K562 (cell line): ENCODE results near the gene MGA. TPM values are rescaled to one million over a fixed set of nuclear protein-coding genes. Genes with fewer than 3 reads are reported as not detected.

Experiments
- ATAC-seq: fragments of 200-7000 bp; cut with Tn5 transposase; 3 replicates; pipeline ENCODE4 v1.9.1; 2020; ENCODE audit warnings: moderate library complexity
- BruUV-seq: library from RNA; stranded (reverse); fragments of 400-500 nt; replicated peaks from 2 replicates; lab custom pipeline; 2021; lab: Mats Ljungman, UMichigan
- CTCF ChIA-PET: fragments of 300-600 bp; formaldehyde crosslinking; extraction: SDS; loops from one replicate; lab custom pipeline; 2021; ENCODE audit warnings: low intra/inter-chr PET ratio; lab: Yijun Ruan, JAX
- POLR2A ChIA-PET: fragments of 300-600, 350-650 bp; sonication (Branson Sonifier 250); formaldehyde crosslinking; extraction: SDS; loops from one replicate; lab custom pipeline; 2021; ENCODE audit warnings: antibody characterized with exemption, inconsistent platforms; lab: Yijun Ruan, JAX
- DNase-seq, 4 experiments: peaks; one replicate each; pipeline versions ENCODE4 v3.0.0 to v3.0.0-alpha.2; 2011 to 2018; ENCODE audit warnings: low spot score in 3 of 4, mixed read lengths in 3 of 4; ENCODE audit errors: extremely low read depth in 1 of 4
- FAIRE-seq: peaks from 2 replicates; lab custom pipeline; 2011; peaks lifted over from hg19 to GRCh38; lab: Jason Lieb, UNC
- H2AFZ ChIP-seq: 2 replicates; pipeline ENCODE4 v1.6.0; 2011; ENCODE audit warnings: low read depth, low read length, control low read depth, inconsistent platforms
- H3K27ac ChIP-seq: fragments of 200-600 bp; 3 replicates; pipeline ENCODE4 v1.8.0; 2011; ENCODE audit warnings: low read depth, mild to moderate bottlenecking, control low read depth, inconsistent platforms, low read length, moderate library complexity, mixed read lengths; ENCODE audit errors: extremely low read depth
- H3K27me3 ChIP-seq, 2 experiments: fragments of 300-600 bp in 1 of 2; 2 replicates in 1 of 2; 3 replicates in 1 of 2; pipeline versions ENCODE4 v1.6.0 to v1.8.0; 2011; ENCODE audit warnings: inconsistent platforms in 2 of 2, low read length in 2 of 2, mild to moderate bottlenecking in 1 of 2, mixed read lengths in 1 of 2, moderate library complexity in 1 of 2; ENCODE audit not compliant: control insufficient read depth in 2 of 2, insufficient read depth in 2 of 2
- H3K36me3 ChIP-seq: fragments of 300-600 bp; 3 replicates; pipeline ENCODE4 v1.8.0; 2011; ENCODE audit warnings: mild to moderate bottlenecking, low read length, inconsistent platforms; ENCODE audit not compliant: control insufficient read depth, insufficient read depth
- H3K4me1 ChIP-seq, 2 experiments: fragments of 200-600 bp in 1 of 2; replicated peaks in 1 of 2; 2 replicates in 1 of 2; 3 replicates in 1 of 2; pipeline versions ENCODE4 v1.5.1 to v1.8.0; 2011; ENCODE audit warnings: inconsistent platforms in 2 of 2, low read length in 2 of 2, mild to moderate bottlenecking in 1 of 2, mixed read lengths in 1 of 2, moderate library complexity in 1 of 2; ENCODE audit not compliant: control insufficient read depth in 2 of 2, insufficient read depth in 2 of 2
- H3K4me2 ChIP-seq: 2 replicates; pipeline ENCODE4 v1.6.1; 2011; ENCODE audit warnings: low read length, control low read depth, inconsistent platforms, mixed read lengths; ENCODE audit not compliant: insufficient read depth
- H3K4me3 ChIP-seq: fragments of 200-600 bp; sonication (generic), shearing (Covaris generic); 2 replicates; pipeline ENCODE4 v1.5.1; 2016; ENCODE audit warnings: control low read depth, inconsistent platforms
- H3K79me2 ChIP-seq: fragments of 200-600 bp; 3 replicates; pipeline ENCODE4 v1.8.0; 2011; ENCODE audit warnings: low read length, inconsistent platforms; ENCODE audit not compliant: control insufficient read depth, insufficient read depth
- H3K9ac ChIP-seq, 2 experiments: 2 replicates each; pipeline versions ENCODE4 v1.6.0 to v1.6.1; 2011; ENCODE audit warnings: low read depth in 2 of 2, low read length in 2 of 2, control low read depth in 1 of 2, inconsistent platforms in 1 of 2, mild to moderate bottlenecking in 1 of 2, mixed read lengths in 1 of 2; ENCODE audit not compliant: insufficient read depth in 1 of 2
- H3K9me1 ChIP-seq: one replicate; pipeline ENCODE4 v1.6.0; 2011; ENCODE audit warnings: inconsistent platforms, mild to moderate bottlenecking, low read length, moderate library complexity; ENCODE audit not compliant: control insufficient read depth, insufficient read depth
- H3K9me3 ChIP-seq: replicated peaks from 2 replicates; pipeline ENCODE4 v1.5.1; 2011; ENCODE audit warnings: low read depth, low read length, inconsistent platforms; ENCODE audit not compliant: control insufficient read depth, insufficient read depth
- H4K20me1 ChIP-seq: replicated peaks from 2 replicates; pipeline ENCODE4 v1.6.1; 2011; ENCODE audit warnings: low read length, inconsistent platforms, mixed read lengths; ENCODE audit not compliant: control insufficient read depth, insufficient read depth
- C11orf30 ChIP-seq: fragments of 450-650 bp; IDR thresholded peaks from 2 replicates; pipeline ENCODE4 v1.6.1; 2016; ENCODE audit warnings: low read depth, mild to moderate bottlenecking
- CBX1 ChIP-seq: sonication (generic); IDR thresholded peaks from 2 replicates; pipeline ENCODE4 v1.6.1; 2016; ENCODE audit warnings: antibody characterized with exemption, low read depth, mild to moderate bottlenecking
- CEBPZ ChIP-seq: fragments of 150-350 bp; IDR thresholded peaks from 2 replicates; pipeline ENCODE4 v1.6.1; 2014; ENCODE audit warnings: low read depth, mild to moderate bottlenecking, low read length, borderline replicate concordance
- FOXA3 ChIP-seq, 2 experiments: fragments of 450-650 bp in 1 of 2; sonication (generic) in 1 of 2; formaldehyde crosslinking; IDR thresholded peaks in 1 of 2; conservative IDR thresholded peaks in 1 of 2; 2 replicates each; pipeline versions ENCODE4 v1.4.0 to v1.8.0; 2020 to 2022; ENCODE audit warnings: mild to moderate bottlenecking in 2 of 2, missing genetic modification reagents in 1 of 2
- NFATC3 ChIP-seq: fragments of 450-650 bp; IDR thresholded peaks from 2 replicates; pipeline ENCODE4 v1.6.1; 2017; ENCODE audit warnings: mild to moderate bottlenecking
- RBM25 ChIP-seq: fragments of 200-400 bp; formaldehyde crosslinking; IDR thresholded peaks from 2 replicates; pipeline ENCODE4 v1.6.1; 2018; ENCODE audit warnings: low read length, low read depth, moderate library complexity; ENCODE audit not compliant: severe bottlenecking
- TEAD1 ChIP-seq, 2 experiments: fragments of 450-650 bp in 1 of 2; sonication (generic) in 1 of 2; formaldehyde crosslinking; IDR thresholded peaks; 2 replicates each; pipeline versions ENCODE4 v1.4.0 to v1.8.0; 2020 to 2022; ENCODE audit warnings: mild to moderate bottlenecking in 2 of 2, missing genetic modification reagents in 1 of 2
- ZNF12 ChIP-seq: sonication (generic); formaldehyde crosslinking; IDR thresholded peaks from 2 replicates; pipeline ENCODE4 v1.4.0; 2020; ENCODE audit warnings: mild to moderate bottlenecking, missing genetic modification reagents
- ZNF212 ChIP-seq: fragments of 450-650 bp; formaldehyde crosslinking; IDR thresholded peaks from 2 replicates; pipeline ENCODE4 v1.4.0; 2020; ENCODE audit warnings: mild to moderate bottlenecking
- ZNF316 ChIP-seq: fragments of 450-650 bp; IDR thresholded peaks from 2 replicates; pipeline ENCODE4 v1.6.1; 2016
- WGBS: fragments of 100-300 bp; shearing (Covaris generic); methylation state at CpG from one replicate; pipeline ENCODE4 v1.1.6; 2016; ENCODE audit warnings: low coverage, mixed read lengths; ENCODE audit not compliant: insufficient coverage; ENCODE audit errors: missing lambda C conversion rate; 5-methylcytosine and 5-hydroxymethylcytosine counted together
- in situ Hi-C: fragments of 300-500 bp; cut with MboI; formaldehyde crosslinking; loops from 4 replicates; pipeline ENCODE4 v1.15.0; 2018; ENCODE audit warnings: inconsistent platforms, mixed read lengths
- intact Hi-C: fragments of 100-400 bp; cut with micrococcal nuclease; formaldehyde crosslinking; loops from 2 replicates; pipeline ENCODE4 v1.14.2; 2022
- polyA plus RNA-seq, 8 experiments: library from polyadenylated mRNA; depleted of rRNA in 4 of 8; stranded (reverse) in 5 of 8; unstranded in 3 of 8; fragments of >200 nt; fragmentation: Nextera tagmentation in 2 of 8; fragmentation: Illumina TruSeq in 1 of 8; extraction: Ambion mirVana in 2 of 8; extraction: Trizol in 1 of 8; gene quantifications; 2 replicates each; pipeline versions ENCODE4 v1.2.1 to v1.2.3, GENCODE V29; 2011 to 2014; ENCODE audit warnings: inconsistent platforms in 1 of 8, missing spikeins in 1 of 8
- total RNA-seq, 7 experiments: library from RNA; depleted of rRNA in 6 of 7; stranded (reverse); fragments of >200 nt in 6 of 7; fragmentation: Illumina TruSeq in 2 of 7; extraction: Trizol in 2 of 7; gene quantifications; 2 replicates each; pipeline versions ENCODE4 v1.2.1 to v1.2.3, GENCODE V29; 2011 to 2021; ENCODE audit warnings: low replicate concordance in 1 of 7

The MGA gene
- total and polyA plus RNA-seq, 9 of the 15 experiments (the other 6 are each of a cell fraction or from before 2014, with no cell fraction given), result 4.7 to 56.1 (median 21.1) TPM

- no peak for TF ChIP-seq ZNF212 (CRISPR knock-in tag)
- no peak for TF ChIP-seq TEAD1 (CRISPR knock-in tag; IDR thresholded peaks at IDR 0.05)
- TF ChIP-seq CEBPZ, result no peak
- TF ChIP-seq ZNF12 (CRISPR knock-in tag), result no peak
- TF ChIP-seq FOXA3 (CRISPR knock-in tag; conservative IDR thresholded peaks at IDR 0.05 in 1 of 2, IDR thresholded peaks at IDR 0.05 in 1 of 2), result no peak
- TF ChIP-seq NFATC3, result no peak
These were observed 117.3 kb downstream of the MGA start (continued) for GRCh38 chr15:41777421-41777973.

- BruUV-seq, result no TSS peak
- no peak for DNase-seq
- FAIRE-seq, result no peak
- POLR2A ChIA-PET, result interaction anchor here (0.7 to 1.3 kb wide), 3 partner anchors 11 to 265 kb away, joined by 3 read pairs; no protein-coding TSS in a partner anchor
- Histone ChIP-seq H3K27me3 (no peaks in the 10 kb centered on the region; a peak in 1 of 5 replicates), H3K79me2 (peaks cover 9% of the 10 kb centered on the region), H3K36me3 (no peaks in the 10 kb centered on the region), H3K4me2 (no peak overlapping the region), H3K4me1 (peaks cover 16 to 27% of the 10 kb centered on the region in 2 experiments)
- in situ Hi-C loops, result no loop called here
- no peak for ATAC-seq
- TF ChIP-seq ZNF316 (0 out of 2 replicates have a peak, but pooled peaks have one; percentile 25), C11orf30 (0 out of 2 replicates have a peak, but pooled peaks have one; percentile 11), CBX1 (no peak), RBM25 (no peak)
- TF ChIP-seq, all 486 proteins: peak for 2
- Histone ChIP-seq H2AFZ (no peak overlapping the region), H4K20me1 (no peaks in the 10 kb centered on the region; the same call in 1 of the 2 replicates), H3K27ac (no peak overlapping the region), H3K9ac (no peak overlapping the region), H3K4me3 (no peak overlapping the region), H3K9me1 (no peaks in the 10 kb centered on the region), H3K9me3 (no peaks in the 10 kb centered on the region)
- intact Hi-C loops, result no loop called here
- WGBS, result 45% methylated on average over 1 of the region's 1 CpG
- CTCF ChIA-PET, result no interaction called here
These were observed 118.3 kb downstream of the MGA start for GRCh38 chr15:41778521-41778920.
